Measurements from ENCODE around the gene PLCL2. TPM values are rescaled to one million over a fixed set of nuclear protein-coding genes. Genes with fewer than 3 reads are reported as not detected.

The PLCL2 gene
- total and polyA plus RNA-seq, 10 donors: 6.9 to 60.4 (median 41.8) TPM

- Histone ChIP-seq H3K27me3 (replicated peaks in 1 of 7) (no peaks in the 10 kb centered on the region), H3K4me3 (peak overlapping the region in 1 of 8 donors; percentile 79), H3K9me3 (no peaks in the 10 kb centered on the region), H3K36me3 (no peaks in the 10 kb centered on the region), H3K4me1 (peaks cover 16 to 39% (median 28%) of the 10 kb centered on the region in 6 donors), H3K27ac (peak overlapping the region in 7 of 8 donors; percentile 43 to 99 (median 97))
- peak; percentile 79 for DNase-seq
- WGBS, 5 donors: 81 to 87% (median 82%) methylated on average over 23 of the region's 23 CpGs
- intact Hi-C loops (cut with DNase I; ENCODE audit: low total_unique reads): loop anchor here (10.0 kb wide), 1 partner anchor 152 kb away; no protein-coding TSS in a partner anchor
- TF ChIP-seq POLR2AphosphoS5 (IDR thresholded peaks at IDR 0.05) (no peak), CTCF (IDR thresholded peaks at IDR 0.05 in 8 of 11, conservative IDR thresholded peaks at IDR 0.05 in 3 of 11) (no peak), POLR2A (IDR thresholded peaks at IDR 0.05) (no peak)
Observed at GRCh38 chr3:16883057-16883722, 1.6 kb upstream of the PLCL2 start.

GRCh38 chr3:16883723-16884083 lies 1.1 kb upstream of the PLCL2 start:
- Histone ChIP-seq H3K36me3 (no peaks in the 10 kb centered on the region), H3K27ac (peak overlapping the region; percentile 94 to 99 (median 97)), H3K4me1 (peaks cover 16 to 44% (median 33%) of the 10 kb centered on the region in 6 donors), H3K4me3 (peak overlapping the region; percentile 69 to 88 (median 81)), H3K27me3 (replicated peaks in 1 of 7) (no peaks in the 10 kb centered on the region), H3K9me3 (no peaks in the 10 kb centered on the region)
- TF ChIP-seq CTCF (IDR thresholded peaks at IDR 0.05 in 8 of 11, conservative IDR thresholded peaks at IDR 0.05 in 3 of 11): no peak
- intact Hi-C loops (cut with DNase I; ENCODE audit: low total_unique reads): loop anchor here (10.0 kb wide), 1 partner anchor 151 kb away; no protein-coding TSS in a partner anchor
- 55 to 80% (median 62%) methylated on average over 16 of the region's 16 CpGs for WGBS, 5 donors
- no peak for DNase-seq

- Histone ChIP-seq H3K4me3 (peak overlapping the region; percentile 69 to 88 (median 81)), H3K4me1 (peaks cover 20 to 49% (median 38%) of the 10 kb centered on the region in 6 donors), H3K9me3 (no peaks in the 10 kb centered on the region), H3K27me3 (replicated peaks in 1 of 7) (no peaks in the 10 kb centered on the region), H3K27ac (peak overlapping the region; percentile 94 to 99 (median 97)), H3K36me3 (no peaks in the 10 kb centered on the region)
- TF ChIP-seq POLR2A (IDR thresholded peaks at IDR 0.05): no peak
- TF ChIP-seq POLR2AphosphoS5 (IDR thresholded peaks at IDR 0.05): peak in 2 of 3 donors; percentile 16 to 75
- TF ChIP-seq CTCF (IDR thresholded peaks at IDR 0.05 in 8 of 11, conservative IDR thresholded peaks at IDR 0.05 in 3 of 11): peak; percentile 28 to 83 (median 70)
- intact Hi-C loops (cut with DNase I; ENCODE audit: low total_unique reads): loop anchor here (10.0 kb wide), 1 partner anchor 151 kb away; no protein-coding TSS in a partner anchor
- DNase-seq: peak; percentile 94
- 2 to 11% (median 3%) methylated on average over 20 to 81 of the region's 81 CpGs for WGBS, 5 donors
Observed at GRCh38 chr3:16884084-16884747, 539 bp upstream of the PLCL2 start.

Data from spleen (tissue), 11 donors.